ENCODE results near the gene FABP3. TPM values are rescaled to one million over a fixed set of nuclear protein-coding genes. Genes with fewer than 3 reads are reported as not detected.

The FABP3 gene
- polyA plus RNA-seq, 2 of the 4 experiments (the other 2 are of a cell fraction) = not detected

- no peak for TF ChIP-seq ZC3H11A (IDR thresholded peaks at IDR 0.05)
- TF ChIP-seq PBX3 (IDR thresholded peaks at IDR 0.05) = no peak
- no peak for TF ChIP-seq HMGXB4 (CRISPR knock-in tag; IDR thresholded peaks at IDR 0.05; ENCODE audit: borderline replicate concordance)
- TF ChIP-seq ZSCAN20 (CRISPR knock-in tag; IDR thresholded peaks at IDR 0.05) = no peak
Measured at GRCh38 chr1:31370021-31370420, 2.9 kb downstream of the FABP3 start (continued).

GRCh38 chr1:31368611-31369107 lies 4.2 kb downstream of the FABP3 start:
- CTCF ChIA-PET = interaction anchor here (1.0 to 2.3 kb wide), 6 partner anchors 8 to 180 kb away, joined by 3 to 10 read pairs (median 5); no protein-coding TSS in a partner anchor
- no peak for TF ChIP-seq NPAS2 (CRISPR knock-in tag; IDR thresholded peaks at IDR 0.05; ENCODE audit: borderline replicate concordance)
- TF ChIP-seq CBX2 (IDR thresholded peaks at IDR 0.05; ENCODE audit: borderline replicate concordance, low read depth) = no peak
- no peak for TF ChIP-seq MAFK (IDR thresholded peaks at IDR 0.05; ENCODE audit: partially characterized antibody)
- no peak for TF ChIP-seq TFCP2L1 (CRISPR knock-in tag; IDR thresholded peaks at IDR 0.05)
- no peak for TF ChIP-seq TP53 (CRISPR knock-in tag; IDR thresholded peaks at IDR 0.05)
- no peak for TF ChIP-seq EP300 (IDR thresholded peaks at IDR 0.05)
- TF ChIP-seq FOSL2 (IDR thresholded peaks at IDR 0.05) = no peak
- TF ChIP-seq FOSL2 (CRISPR knock-in tag; IDR thresholded peaks at IDR 0.05) = no peak
- no peak for TF ChIP-seq NFE2L2 (conservative IDR thresholded peaks at IDR 0.05; ENCODE audit: low read length)
- TF ChIP-seq USF2 (IDR thresholded peaks at IDR 0.05) = no peak
- TF ChIP-seq SMC3 (IDR thresholded peaks at IDR 0.05) = no peak
- TF ChIP-seq REST (IDR thresholded peaks at IDR 0.05) = no peak
- no peak for TF ChIP-seq ZSCAN20 (CRISPR knock-in tag; IDR thresholded peaks at IDR 0.05)
- no peak for TF ChIP-seq RNF2 (IDR thresholded peaks at IDR 0.05; ENCODE audit: borderline replicate concordance, low read depth)
- TF ChIP-seq ZFP36 (IDR thresholded peaks at IDR 0.05; ENCODE audit: borderline replicate concordance, partially characterized antibody) = no peak
- no peak for TF ChIP-seq HDAC2 (IDR thresholded peaks at IDR 0.05)
- no peak for TF ChIP-seq MAZ (IDR thresholded peaks at IDR 0.05; ENCODE audit: borderline replicate concordance, low read depth, low read length)
- no peak for TF ChIP-seq CBX8 (IDR thresholded peaks at IDR 0.05)
- H3K4me1 ChIP-seq = no peaks in the 10 kb centered on the region
- WGBS (ENCODE audit: missing lambda C conversion rate) = 100% methylated on average over 3 of the region's 3 CpGs
- FAIRE-seq = no peak
- H3K9me3 ChIP-seq = no peaks in the 10 kb centered on the region
- DNase-seq (ENCODE audit: low read depth in 1 of 2, low spot score in 1 of 2) = no peak
- H3K27ac ChIP-seq = no peak overlapping the region
- POLR2A ChIA-PET = no interaction called here
- H3K4me2 ChIP-seq = no peak overlapping the region
- no peak for ATAC-seq
- no peak overlapping the region for H3K4me3 ChIP-seq

Data from A549 (cell line).